ENCODE measurements around the gene TRMU. TPM values are rescaled to one million over a fixed set of nuclear protein-coding genes. Genes with fewer than 3 reads are reported as not detected.

TRMU gene
- total RNA-seq, 6 experiments from 2014 or later, result 17.2 to 24.2 (median 19.9) TPM

DNA sequence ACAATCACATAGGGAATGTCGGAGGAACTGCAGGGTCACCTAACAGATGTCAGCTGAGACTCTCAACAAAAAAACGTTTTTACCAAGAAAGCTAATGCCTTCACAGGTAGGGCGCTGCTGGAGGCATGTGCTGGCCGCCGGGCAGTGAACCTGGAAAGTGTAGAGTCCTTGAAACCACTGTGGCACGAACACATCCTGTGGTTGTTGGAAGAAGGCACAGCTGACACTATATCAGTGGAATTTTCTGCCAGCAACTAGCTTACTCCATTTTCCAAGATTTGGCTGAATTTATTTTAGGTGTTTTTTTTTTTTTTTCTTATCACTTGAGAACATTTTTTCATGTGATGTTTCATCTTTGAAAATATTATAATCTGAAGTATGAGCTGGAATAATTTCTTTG is 14.2 kb downstream of the TRMU start:
- Histone ChIP-seq H3K9me3 (no peaks in the 10 kb centered on the region), H3K4me3 (no peak overlapping the region), H3K27ac (no peak overlapping the region), H3K27me3 (no peaks in the 10 kb centered on the region), H3K4me1 (no peaks in the 10 kb centered on the region), H3K36me3 (peaks cover 0 to 77% (median 41%) of the 10 kb centered on the region in 4 donors)
- TF ChIP-seq, protein P1, sequence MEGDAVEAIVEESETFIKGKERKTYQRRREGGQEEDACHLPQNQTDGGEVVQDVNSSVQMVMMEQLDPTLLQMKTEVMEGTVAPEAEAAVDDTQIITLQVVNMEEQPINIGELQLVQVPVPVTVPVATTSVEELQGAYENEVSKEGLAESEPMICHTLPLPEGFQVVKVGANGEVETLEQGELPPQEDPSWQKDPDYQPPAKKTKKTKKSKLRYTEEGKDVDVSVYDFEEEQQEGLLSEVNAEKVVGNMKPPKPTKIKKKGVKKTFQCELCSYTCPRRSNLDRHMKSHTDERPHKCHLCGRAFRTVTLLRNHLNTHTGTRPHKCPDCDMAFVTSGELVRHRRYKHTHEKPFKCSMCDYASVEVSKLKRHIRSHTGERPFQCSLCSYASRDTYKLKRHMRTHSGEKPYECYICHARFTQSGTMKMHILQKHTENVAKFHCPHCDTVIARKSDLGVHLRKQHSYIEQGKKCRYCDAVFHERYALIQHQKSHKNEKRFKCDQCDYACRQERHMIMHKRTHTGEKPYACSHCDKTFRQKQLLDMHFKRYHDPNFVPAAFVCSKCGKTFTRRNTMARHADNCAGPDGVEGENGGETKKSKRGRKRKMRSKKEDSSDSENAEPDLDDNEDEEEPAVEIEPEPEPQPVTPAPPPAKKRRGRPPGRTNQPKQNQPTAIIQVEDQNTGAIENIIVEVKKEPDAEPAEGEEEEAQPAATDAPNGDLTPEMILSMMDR (IDR thresholded peaks at IDR 0.05), result no peak
- TF ChIP-seq POLR2A (IDR thresholded peaks at IDR 0.05), result no peak
- DNase-seq (peak in 1 of 3 donors; percentile 7), ATAC-seq (no peak)
- intact Hi-C loops (cut with DNase I), result no loop called here
- WGBS (ENCODE audit: insufficient coverage, low coverage, low lambda C conversion rate, missing lambda C conversion rate), result 78% methylated on average over 4 of the region's 6 CpGs

DNA sequence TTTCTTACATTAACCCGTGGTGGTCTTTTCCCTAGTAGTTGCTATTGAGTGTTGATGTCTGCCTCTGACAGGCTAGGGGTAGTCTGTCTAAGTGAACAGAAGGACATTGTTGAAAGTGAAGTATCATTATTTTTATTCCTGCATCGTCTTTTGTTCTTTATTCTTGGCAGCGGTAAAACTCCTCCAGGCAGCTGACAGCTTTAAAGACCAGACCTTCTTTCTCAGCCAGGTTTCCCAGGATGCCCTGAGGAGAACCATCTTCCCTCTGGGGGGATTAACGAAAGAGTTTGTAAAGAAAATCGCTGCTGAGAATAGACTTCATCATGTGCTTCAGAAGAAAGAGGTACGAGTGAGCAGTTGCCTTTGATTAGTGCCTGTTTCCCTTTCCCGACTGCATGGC is 14.6 kb downstream of the TRMU start:
- H3K4me1 ChIP-seq, result no peaks in the 10 kb centered on the region
- no peaks in the 10 kb centered on the region for H3K9me3 ChIP-seq
- H3K27me3 ChIP-seq, result no peaks in the 10 kb centered on the region
- DNase-seq (no peak), ATAC-seq (no peak)
- WGBS (ENCODE audit: insufficient coverage, low coverage, low lambda C conversion rate, missing lambda C conversion rate), result 78% methylated on average over 5 of the region's 7 CpGs
- peaks cover 0 to 74% (median 39%) of the 10 kb centered on the region in 4 donors for H3K36me3 ChIP-seq
- no peak overlapping the region for H3K4me3 ChIP-seq
- H3K27ac ChIP-seq, result no peak overlapping the region
- intact Hi-C loops (cut with DNase I), result no loop called here
- TF ChIP-seq, protein P1 (IDR thresholded peaks at IDR 0.05), result no peak
- TF ChIP-seq POLR2A (IDR thresholded peaks at IDR 0.05), result no peak

DNA sequence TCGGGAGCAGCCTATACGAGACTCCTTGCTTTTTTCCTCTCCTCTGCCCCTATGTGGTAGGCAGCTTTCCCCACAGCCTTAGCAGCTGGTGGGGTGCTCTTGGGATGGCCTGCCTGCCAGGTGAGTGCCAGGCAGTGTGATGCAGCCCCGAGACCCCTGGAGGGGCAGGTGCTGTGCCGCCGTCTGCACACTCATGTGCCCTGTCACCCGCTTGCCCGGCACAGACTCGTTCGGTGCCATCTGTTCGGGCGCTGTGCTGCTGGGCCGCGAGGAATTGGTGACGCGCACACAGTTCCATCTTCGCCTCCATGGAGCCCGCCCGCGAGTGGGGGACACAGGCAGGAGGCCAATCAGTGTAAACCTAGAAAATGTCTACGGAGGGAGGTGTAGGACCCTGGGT is 15.1 kb downstream of the TRMU start:
- Histone ChIP-seq H3K9me3 (no peaks in the 10 kb centered on the region), H3K4me3 (no peak overlapping the region), H3K36me3 (peaks cover 0 to 73% (median 36%) of the 10 kb centered on the region in 4 donors), H3K27ac (no peak overlapping the region), H3K4me1 (no peaks in the 10 kb centered on the region), H3K27me3 (no peaks in the 10 kb centered on the region)
- TF ChIP-seq, protein P1 (IDR thresholded peaks at IDR 0.05), result no peak
- TF ChIP-seq POLR2A (IDR thresholded peaks at IDR 0.05), result no peak
- intact Hi-C loops (cut with DNase I), result no loop called here
- DNase-seq (no peak), ATAC-seq (no peak)
- 84% methylated on average over 6 of the region's 20 CpGs for WGBS (ENCODE audit: insufficient coverage, low coverage, low lambda C conversion rate, missing lambda C conversion rate)

GRCh38 chr22:46351131-46351735 is 15.7 kb downstream of the TRMU start:
- no peak overlapping the region for H3K4me3 ChIP-seq
- H3K9me3 ChIP-seq, result no peaks in the 10 kb centered on the region
- H3K4me1 ChIP-seq, result no peaks in the 10 kb centered on the region
- no peak overlapping the region for H3K27ac ChIP-seq
- no peak for TF ChIP-seq POLR2A (IDR thresholded peaks at IDR 0.05)
- TF ChIP-seq, protein P1 (IDR thresholded peaks at IDR 0.05), result no peak
- DNase-seq, result no peak
- peaks cover 0 to 72% (median 33%) of the 10 kb centered on the region in 4 donors for H3K36me3 ChIP-seq
- 91% methylated on average over 10 of the region's 28 CpGs for WGBS (ENCODE audit: insufficient coverage, low coverage, low lambda C conversion rate, missing lambda C conversion rate)
- ATAC-seq, result no peak
- intact Hi-C loops (cut with DNase I), result no loop called here
- H3K27me3 ChIP-seq, result no peaks in the 10 kb centered on the region
